GM19468 (cell line): ENCODE measurements around the gene PLCD3.

Experiments used
- ATAC-seq: cut with Tn5 transposase; IDR thresholded peaks from one replicate; pipeline ENCODE4 v1.9.1; 2021; ENCODE audit warnings: mild to moderate bottlenecking, moderate library complexity, moderate number of reproducible peaks; ENCODE audit not compliant: unreplicated experiment; ENCODE audit errors: extremely low read depth

Gene PLCD3

DNA sequence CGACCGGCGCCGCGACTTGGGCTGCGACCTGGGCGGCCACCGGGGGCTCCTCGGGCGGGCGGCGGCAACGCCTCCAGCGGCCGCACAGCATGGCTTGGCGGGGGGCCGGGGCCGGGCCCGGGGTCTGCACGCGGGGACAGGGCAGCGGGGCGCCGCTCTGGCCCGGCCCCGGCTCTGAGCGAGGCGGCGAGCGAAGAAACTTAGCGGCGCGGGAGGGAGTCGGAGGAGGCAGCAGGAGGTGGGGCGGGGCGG, at the start of gene PLCD3:
PLCD3 (minus strand) TSS at position 196 of the 252 bp plus-strand sequence; CDS start at position 91, 105 bp downstream.
- ATAC-seq, result no peak

- no peak for ATAC-seq
Observed at GRCh38 chr17:45177563-45177962, 45.2 kb upstream of the PLCD3 start.

- no peak for ATAC-seq
Observed at GRCh38 chr17:45175759-45176115, 43.4 kb upstream of the PLCD3 start.

GRCh38 chr17:45172541-45173286, 40.4 kb upstream of the PLCD3 start:
- no peak for ATAC-seq

DNA sequence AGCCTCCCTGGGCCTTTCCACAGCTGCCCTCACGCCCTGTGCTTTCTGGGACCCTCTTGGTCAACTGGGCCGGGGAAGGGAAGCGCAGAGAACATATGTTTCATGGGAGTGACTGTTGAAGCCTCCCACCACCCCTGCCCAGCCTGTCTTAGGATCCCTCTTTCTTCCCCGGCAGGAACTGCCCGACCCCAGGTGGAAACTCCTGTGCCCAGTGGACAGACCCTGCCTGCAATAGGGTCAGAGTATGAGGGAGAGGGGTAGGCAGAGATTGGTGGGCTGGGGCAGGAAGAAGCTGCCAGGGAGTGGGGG, 39.9 kb upstream of the PLCD3 start:
- ATAC-seq, result no peak

GRCh38 chr17:45171338-45172231, 39.3 kb upstream of the PLCD3 start:
- no peak for ATAC-seq

DNA sequence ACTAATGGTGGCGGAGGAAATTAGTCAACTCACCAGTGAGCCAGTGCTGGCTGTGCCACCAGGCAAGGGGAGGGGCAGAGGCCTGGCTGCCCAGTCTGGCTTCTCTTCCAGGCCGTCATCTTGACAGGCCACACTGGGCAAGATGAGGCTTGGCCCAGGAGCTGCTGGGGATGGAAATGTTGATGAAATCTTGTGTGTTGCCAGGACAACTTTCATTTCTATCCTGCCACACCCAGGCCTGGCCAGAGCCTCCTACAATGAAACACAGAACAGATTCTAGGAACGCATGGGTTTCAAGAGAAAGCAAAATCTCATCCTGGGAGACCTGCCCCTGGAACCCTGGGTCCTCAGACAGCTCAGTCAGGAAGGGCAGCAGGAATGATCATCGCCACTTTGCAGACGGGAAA, 38.6 kb upstream of the PLCD3 start:
- ATAC-seq, result no peak

GRCh38 chr17:45170280-45170930, 38.1 kb upstream of the PLCD3 start:
- no peak for ATAC-seq

DNA sequence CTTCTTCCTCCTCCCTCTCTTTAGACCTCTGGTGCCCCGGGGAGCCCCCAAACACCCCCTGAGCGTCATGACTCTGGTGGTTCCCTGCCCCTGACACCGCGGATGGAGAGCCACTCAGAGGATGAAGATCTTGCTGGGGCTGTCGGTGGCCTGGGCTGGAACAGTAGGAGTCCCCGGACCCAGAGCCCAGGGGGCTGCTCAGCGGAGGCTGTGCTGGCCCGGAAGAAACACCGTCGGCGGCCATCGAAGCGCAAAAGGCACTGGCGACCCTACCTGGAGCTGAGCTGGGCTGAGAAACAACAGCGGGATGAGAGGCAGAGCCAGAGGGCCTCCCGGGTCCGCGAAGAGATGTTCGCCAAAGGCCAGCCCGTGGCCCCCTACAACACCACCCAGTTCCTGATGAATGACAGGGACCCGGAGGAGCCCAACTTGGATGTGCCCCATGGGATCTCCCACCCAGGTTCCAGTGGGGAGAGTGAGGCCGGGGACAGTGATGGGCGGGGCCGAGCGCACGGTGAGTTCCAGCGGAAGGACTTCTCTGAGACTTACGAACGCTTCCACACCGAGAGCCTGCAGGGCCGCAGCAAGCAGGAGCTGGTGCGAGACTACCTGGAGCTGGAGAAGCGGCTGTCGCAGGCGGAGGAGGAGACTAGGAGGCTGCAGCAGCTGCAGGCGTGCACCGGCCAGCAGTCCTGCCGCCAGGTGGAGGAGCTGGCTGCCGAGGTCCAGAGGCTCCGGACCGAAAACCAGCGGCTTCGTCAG, 36.9 kb upstream of the PLCD3 start:
- ATAC-seq, result no peak

- ATAC-seq, result no peak
Observed at GRCh38 chr17:45164734-45165269, 32.5 kb upstream of the PLCD3 start.

GRCh38 chr17:45162025-45162687, 29.8 kb upstream of the PLCD3 start:
- no peak for ATAC-seq

- ATAC-seq, result peak; percentile 87
Observed at GRCh38 chr17:45161288-45162024, 29.1 kb upstream of the PLCD3 start, which contains the start of gene HEXIM2. Gene HEXIM2 (plus strand): TSS chr17:45161875. CDS start chr17:45162794, 919 bp downstream.

GRCh38 chr17:45160447-45161287, 28.4 kb upstream of the PLCD3 start:
- ATAC-seq, result no peak

- no peak for ATAC-seq
Observed at GRCh38 chr17:45156242-45156641, 23.9 kb upstream of the PLCD3 start.

DNA sequence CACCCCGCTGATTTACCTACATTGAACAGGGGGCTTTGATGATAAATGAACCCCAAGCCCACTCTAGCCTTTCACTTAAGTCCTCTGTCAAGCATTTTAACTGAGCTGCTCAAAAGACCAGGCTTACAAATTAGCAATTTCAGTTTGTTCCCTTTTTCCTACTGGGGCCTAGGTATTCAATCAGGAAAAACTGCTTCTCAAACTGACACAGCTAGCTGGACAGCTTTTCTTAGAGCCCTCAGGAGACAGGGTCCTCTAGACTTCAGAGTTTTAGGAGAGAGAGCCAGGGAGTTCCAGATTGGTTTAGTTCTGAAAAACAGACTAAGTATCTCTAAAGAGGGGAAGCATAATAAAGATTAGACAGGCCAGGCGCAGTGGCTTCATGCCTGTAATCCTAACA, 23.2 kb upstream of the PLCD3 start:
- ATAC-seq, result no peak

GRCh38 chr17:45155029-45155428, 22.7 kb upstream of the PLCD3 start:
- no peak for ATAC-seq

- ATAC-seq, result no peak
Observed at GRCh38 chr17:45150911-45151809, 18.8 kb upstream of the PLCD3 start.
